Activated CD8-positive, alpha-beta memory T cell treated with anti-CD3 and anti-CD28 coated beads, Interleukin-2, amount 50 U/mL, for 1 hour (primary cell): ENCODE measurements around the gene ANKRD24.
"Not testable (repeated sequence)": the region's sequence is repeated elsewhere in the genome, so short reads cannot be mapped to it uniquely, and the experiment has no call there.

ENCODE experiments used
- DNase-seq: peaks from one replicate; pipeline ENCODE4 v3.0.0-alpha.2; 2020; ENCODE audit errors: extremely low read depth

Gene ANKRD24

GRCh38 chr19:4173479-4174212 is 8.8 kb upstream of the ANKRD24 start:
- DNase-seq: no peak

DNA sequence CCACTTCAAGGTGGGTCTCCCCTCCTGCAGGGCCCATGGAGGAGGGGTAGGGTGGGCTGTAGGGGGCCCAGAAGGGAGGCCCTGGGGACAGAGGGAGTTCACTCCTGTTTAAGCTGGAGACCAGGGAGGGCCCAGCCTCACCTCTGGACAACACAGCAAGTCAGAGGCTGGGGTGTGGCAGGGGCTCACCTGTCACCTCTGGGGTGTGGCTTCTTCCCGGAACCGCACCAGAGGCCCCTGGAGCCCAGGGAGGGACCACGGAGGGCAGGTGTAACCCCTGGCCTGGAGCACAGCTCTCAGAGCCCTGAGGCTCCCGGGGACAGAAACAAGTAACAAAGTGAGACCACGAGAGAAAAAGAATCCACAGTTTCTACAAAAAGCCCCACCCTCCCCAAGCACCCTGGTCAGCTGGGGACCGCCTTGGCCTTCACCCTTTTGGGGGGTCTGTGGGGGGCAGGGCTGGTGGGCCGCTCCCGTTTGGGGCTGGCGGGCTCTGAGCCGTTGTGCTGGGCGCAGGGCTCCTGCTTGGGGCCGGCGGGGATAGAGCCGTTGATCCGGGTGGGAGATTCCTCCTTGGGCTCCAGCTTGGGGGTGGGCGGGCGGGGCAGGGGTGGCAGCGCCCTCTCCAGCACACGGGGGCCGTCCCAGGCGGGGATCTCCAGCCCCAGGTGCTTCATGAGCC is 8.1 kb upstream of the ANKRD24 start:
- no peak for DNase-seq

DNA sequence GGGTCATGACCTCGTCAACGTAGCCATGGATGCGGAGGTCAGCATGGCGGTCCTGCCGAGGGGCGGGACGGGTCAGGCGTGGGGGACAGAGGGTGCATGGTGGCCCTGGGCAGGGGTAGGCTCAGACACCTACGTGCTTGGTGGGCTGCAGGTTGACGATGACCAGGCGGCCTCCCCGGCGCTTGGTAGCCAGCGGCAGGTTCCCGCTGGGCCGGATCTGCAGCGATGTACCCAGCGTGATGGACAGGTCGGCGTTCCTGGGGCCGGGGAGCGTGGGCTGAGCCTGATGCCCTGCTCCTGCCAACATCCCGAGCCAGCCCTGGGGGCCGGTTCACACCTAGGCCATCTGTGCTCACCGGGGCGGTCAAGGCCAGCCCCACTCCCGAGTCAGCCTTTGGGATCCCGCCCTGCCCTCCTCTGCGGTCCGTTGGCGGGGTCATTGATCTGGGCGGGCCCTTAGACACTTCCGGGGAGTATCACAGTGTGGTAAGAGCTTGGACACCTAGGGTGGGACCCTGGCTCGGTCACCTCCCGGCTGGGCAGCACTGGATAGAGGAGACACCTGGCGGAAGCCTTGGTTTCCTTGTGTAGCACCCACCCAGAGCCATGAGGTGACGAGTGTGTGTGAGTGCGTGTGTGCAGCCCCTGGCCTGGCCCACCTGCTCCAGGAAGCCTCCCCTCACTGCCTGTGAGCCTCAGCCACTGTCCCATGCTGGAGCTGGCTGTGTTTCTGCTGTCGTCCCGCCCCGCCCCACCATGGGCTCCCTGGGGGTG is 7.4 kb upstream of the ANKRD24 start:
- DNase-seq: no peak

DNA sequence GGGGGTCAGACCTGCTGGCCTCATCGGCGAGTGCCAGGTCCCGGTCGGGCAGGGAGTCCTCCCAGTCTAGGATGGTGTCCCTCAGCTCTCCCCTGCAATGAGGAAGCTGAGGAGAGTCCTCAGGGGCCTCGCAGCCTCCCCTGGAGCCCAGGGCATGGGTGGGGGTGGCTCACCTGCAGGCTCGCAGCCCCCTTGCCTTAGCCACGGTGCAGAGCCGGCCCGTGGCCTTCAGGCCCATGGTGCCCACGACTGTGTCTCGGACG is 6.9 kb upstream of the ANKRD24 start:
- DNase-seq: no peak

GRCh38 chr19:4177146-4177545 is 5.3 kb upstream of the ANKRD24 start:
- no peak for DNase-seq

DNA sequence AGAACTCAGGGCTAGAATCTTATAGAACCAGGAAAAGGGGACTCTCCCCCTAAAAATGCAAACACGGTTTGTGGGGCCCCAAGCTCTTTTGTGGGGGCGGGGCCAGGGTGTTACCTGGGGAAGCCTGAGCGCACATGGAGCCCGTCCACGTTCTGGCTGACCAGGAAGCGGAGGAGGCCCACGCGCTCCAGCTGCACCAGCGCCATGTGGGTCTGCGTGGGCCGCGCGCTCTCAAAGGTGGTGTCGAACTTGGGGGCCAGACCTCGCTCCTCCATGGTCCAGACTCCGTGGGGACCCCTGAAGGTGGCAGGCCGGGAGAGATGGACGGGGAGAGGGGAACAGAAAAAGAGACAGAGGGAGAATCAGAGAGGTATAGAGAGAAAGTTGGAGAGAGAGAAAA is 3.5 kb upstream of the ANKRD24 start:
- DNase-seq: no peak

GRCh38 chr19:4181053-4181508 is 1.4 kb upstream of the ANKRD24 start:
- DNase-seq: no peak

- DNase-seq: no peak
These were observed 1.7 kb downstream of the ANKRD24 start for GRCh38 chr19:4183967-4184717.

DNA sequence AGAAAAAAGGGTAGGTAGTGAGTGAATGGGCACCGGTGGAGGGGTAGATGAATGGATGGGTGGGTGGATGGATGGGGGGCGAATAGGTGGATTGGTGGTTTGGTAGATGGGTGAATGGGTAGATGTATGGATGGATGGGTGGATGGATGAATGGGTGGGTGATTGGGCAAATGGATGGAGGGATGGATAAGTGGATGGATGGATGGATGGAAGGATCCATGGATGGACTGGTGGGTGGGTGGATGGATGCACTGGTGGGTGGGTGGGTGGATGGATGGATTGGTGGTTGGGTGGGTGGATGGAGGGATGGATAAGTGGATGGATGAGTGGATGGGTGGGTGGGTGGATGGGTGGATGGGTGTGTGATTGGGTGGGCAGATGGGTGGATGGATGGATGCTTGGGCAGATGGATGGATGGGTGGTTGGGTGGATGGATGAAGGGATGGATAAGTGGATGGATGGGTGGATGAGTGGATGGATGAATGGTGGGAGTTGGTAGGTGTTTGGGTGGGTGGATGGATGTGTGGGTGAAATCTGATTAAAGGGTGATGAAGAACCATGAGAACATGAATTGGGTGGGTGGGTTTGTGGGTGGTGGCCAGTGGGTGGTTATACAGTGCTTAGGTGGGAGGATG is 2.3 kb downstream of the ANKRD24 start:
- DNase-seq: no peak

DNA sequence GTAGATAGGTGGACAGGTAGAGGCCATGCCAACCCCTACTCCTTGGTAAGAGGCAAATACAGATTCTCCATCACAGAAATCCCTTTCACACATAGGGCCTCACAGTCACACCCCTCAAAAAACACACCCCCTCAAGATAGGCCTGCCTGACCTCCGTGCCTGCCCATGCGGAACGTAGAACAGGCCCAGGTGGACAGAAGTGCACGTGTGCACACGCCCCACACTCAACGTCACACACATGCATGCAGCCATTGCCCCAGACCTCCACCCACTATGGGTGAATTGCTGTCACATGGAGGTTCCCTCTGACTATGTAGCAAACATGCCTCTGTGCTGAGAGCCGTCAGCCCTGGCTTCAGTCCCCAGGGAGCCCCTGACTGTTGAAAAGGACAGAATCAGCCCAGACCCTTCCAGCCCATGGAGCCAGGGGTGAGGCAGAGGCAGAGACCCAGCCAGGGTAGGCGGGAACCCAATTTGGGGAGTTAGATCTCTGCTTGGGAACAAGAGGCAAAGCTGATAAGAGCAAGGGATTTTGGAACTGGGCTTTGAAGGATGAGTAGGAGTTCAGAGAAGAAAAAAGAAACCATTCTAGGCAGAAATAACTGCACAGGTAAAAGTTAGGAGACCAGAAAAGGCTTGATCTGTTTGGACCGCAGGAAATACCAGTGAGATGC is 3.1 kb downstream of the ANKRD24 start:
- DNase-seq: no peak

DNA sequence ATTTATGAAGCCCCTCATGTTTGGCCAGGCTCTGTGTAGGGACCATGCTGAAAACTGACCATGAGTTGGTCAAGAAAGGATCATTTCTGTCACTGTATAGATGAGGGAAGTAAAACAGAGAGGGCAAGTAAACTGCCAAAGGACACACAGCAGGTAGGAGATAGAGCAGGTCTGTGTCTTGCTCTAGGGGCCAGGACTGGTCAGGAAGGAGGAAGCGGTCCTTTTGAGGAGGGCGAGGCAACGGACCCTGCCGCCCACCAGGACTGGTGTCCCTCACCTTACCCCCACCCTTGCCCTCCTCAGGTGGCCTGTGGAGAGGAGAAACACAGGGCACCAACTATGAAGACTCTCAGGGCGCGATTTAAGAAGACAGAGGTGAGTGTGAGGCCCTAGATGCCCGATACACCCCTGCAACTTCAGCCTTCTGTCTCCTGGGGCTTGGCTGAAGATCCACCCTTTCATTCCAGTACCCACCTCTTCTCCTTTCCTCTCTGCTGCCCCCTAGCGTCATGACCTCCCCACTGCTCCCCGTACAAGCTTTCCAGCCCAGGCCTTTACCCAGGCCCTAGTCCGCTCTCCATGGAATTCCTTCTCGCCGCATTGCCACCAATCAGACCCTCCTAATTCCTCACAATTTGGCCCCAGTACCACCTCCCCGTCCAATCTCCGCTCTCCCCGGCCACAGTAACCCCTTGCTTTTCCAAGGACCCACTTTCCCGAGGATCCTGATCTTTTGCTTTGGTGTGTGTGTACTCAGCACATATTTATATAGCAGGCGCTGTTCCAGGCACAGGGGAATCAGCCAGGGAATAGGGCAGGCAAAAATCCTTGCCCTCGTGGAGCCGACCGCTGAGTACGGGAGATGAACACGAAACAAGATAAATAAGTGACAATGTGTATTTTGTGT is 3.9 kb downstream of the ANKRD24 start:
- peak; percentile 38 for DNase-seq

DNA sequence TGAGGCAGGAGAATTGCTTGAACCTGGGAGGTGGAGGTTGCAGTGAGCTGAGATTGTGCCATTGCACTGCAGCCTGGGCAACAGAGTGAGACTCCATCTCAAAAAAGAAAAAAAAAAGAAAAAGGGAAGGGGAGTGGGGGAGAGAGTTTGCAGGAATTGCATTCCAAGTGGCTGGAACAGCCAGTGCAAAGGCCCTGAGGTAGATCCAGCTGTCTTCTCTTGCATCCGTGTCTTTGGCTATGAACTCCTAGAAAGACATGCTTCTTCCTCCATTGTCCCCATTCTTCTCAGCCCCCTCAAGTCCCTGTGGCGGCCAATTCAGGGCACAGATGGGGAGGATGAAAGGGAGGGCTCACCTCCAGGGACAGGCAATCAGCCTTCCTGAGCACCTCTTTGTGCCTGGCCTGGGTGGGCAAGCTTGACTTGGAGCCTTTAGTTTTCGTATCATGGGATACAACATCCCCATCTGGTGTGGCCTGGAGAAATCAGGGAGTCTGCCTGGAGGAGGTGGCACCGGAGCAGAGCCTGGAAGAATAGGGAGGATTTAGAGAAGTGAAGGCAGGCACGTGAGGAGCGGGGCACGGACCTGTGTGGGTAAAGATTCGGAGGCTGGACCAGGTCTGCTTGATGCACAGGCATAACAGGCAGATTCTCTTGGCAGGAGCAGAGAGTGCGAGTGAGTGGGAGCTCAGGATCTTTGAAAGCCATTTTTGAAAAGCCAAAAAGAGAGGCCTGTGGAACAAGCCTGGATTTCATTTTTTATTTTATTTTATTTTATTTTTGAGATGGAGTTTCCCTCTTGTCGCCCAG is 5.0 kb downstream of the ANKRD24 start:
- no peak for DNase-seq

GRCh38 chr19:4189641-4190040 is 7.2 kb downstream of the ANKRD24 start:
- DNase-seq: no peak

DNA sequence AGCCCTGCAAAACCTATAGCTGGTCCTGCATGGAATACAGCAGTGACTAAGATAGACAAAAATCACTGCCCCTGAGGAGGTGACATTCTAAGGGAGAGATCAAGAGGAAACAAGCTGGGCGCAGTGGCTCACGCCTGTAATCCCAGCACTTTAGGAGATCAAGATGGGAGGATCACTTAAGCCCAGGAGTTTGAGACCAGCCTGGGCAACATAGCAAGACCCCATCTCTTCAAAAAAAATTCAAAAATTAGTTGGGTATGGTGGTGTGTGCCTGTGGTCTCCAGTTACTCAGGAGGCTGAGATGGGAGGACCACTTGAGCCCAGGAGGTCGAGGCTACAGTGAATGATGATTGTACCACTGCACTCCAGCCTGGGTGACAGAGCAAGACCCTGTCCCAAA is 10.0 kb downstream of the ANKRD24 start:
- not testable (repeated sequence) for DNase-seq

- no peak for DNase-seq
These were observed 11.9 kb downstream of the ANKRD24 start for GRCh38 chr19:4194353-4194752.

DNA sequence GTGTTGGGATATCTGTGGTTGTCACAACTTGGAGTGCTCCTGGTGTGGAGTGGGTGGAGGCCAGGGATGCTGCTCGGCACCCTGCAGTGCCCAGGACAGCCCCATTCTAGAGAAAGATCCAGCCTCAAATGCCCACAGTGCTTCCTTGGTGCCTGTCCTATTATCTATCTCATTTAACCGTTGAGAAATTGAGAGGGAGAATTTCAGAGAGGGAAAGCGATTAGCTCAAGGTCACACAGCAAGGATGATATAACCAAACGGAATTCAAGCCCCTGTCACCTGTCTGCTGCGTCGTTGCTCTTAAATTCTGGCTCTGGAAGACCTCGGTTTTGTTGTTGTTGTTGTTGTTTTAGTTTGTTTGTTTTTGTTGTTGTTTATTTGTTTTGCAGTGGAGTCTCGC is 13.5 kb downstream of the ANKRD24 start:
- DNase-seq: no peak

GRCh38 chr19:4196587-4197148 is 14.2 kb downstream of the ANKRD24 start:
- no peak for DNase-seq

- no peak for DNase-seq
These were observed 14.7 kb downstream of the ANKRD24 start for GRCh38 chr19:4197228-4197624.
